Skin epidermis (tissue), 12 donors: Measurements from ENCODE around the gene CCDC85A.

Experiments used
- H3K27ac ChIP-seq, 21 experiments: fragments of 200-600 bp; sonication (generic) in 11 of 21; one replicate each; pipeline ENCODE4 v1.5.0; 2020; ENCODE audit warnings: mild to moderate bottlenecking in 3 of 21, inconsistent platforms in 2 of 21, moderate library complexity in 2 of 21
- H3K4me3 ChIP-seq, 7 experiments: fragments of 200-600 bp; sonication (generic) in 2 of 7; one replicate each; pipeline ENCODE4 v1.5.0; 2020; ENCODE audit warnings: inconsistent platforms in 2 of 7, mild to moderate bottlenecking in 2 of 7, moderate library complexity in 1 of 7

The CCDC85A gene

GRCh38 chr2:56191617-56192016 lies 7.8 kb downstream of the CCDC85A start:
- Histone ChIP-seq H3K27ac (no peak overlapping the region), H3K4me3 (no peak overlapping the region)

GRCh38 chr2:56192664-56193305 lies 9.0 kb downstream of the CCDC85A start:
- H3K27ac ChIP-seq: no peak overlapping the region

DNA sequence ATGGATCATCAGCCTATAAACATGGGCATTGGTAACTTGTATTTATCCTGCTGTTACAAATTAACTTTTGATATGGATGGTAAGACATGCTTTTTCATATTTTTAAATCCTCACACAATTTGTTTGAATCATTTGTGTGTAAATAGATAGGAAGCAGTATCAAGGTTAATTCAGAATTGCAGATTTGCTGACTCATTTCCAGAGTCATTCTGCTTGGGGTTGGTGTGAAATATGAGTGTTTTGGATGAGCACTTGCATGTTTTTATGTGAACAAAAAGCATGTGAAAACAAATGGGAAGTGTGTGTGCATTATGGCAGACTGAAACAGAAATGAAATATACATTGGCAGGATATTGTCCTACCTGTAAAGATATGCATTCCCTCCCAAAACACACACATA lies 11.8 kb downstream of the CCDC85A start:
- Histone ChIP-seq H3K4me3 (no peak overlapping the region), H3K27ac (no peak overlapping the region)

More at GRCh38 chr2:56192664-56193305, 9.0 kb downstream of the CCDC85A start:
- H3K4me3 ChIP-seq: no peak overlapping the region

DNA sequence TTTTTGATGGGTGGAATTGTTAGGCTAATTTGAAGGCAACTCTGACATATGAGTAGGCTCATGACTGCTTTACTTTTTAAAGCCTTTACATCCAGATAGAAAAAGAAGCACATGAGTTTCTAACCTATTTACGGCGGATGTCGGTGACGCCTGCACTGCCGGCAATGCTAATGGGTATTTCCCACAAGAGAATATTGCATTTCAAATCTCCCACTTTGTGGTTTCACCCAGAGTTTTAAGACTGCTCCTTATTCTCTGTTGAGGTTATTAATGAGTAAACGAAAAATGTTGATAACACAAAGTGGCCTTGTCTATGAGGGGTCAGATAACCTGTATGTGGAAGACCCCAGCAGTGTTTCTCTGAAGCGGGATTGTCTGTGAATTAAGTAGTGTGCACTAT lies 14.0 kb downstream of the CCDC85A start:
- no peak overlapping the region for H3K27ac ChIP-seq

DNA sequence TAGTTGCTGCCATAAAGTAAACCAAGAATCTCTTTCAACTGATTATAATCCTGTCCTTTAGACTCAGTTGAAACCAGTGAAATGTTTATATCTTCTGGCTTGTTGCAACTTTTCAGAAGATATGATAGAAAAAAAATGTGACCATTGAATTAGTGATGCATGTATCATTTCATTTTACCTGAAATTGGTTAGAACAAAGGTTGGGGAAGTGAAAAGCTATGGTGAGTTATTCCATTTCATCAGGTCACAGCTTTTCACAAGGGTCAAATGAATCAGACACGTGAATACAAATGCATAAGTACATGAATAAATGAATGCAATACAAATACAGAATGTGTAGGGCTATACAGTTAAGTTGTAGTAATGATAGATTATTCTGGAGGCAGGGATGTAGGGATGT lies 15.1 kb downstream of the CCDC85A start:
- H3K27ac ChIP-seq: no peak overlapping the region
- H3K4me3 ChIP-seq: no peak overlapping the region

More for the DNA sequence above, 14.0 kb downstream of the CCDC85A start:
- H3K4me3 ChIP-seq: no peak overlapping the region

DNA sequence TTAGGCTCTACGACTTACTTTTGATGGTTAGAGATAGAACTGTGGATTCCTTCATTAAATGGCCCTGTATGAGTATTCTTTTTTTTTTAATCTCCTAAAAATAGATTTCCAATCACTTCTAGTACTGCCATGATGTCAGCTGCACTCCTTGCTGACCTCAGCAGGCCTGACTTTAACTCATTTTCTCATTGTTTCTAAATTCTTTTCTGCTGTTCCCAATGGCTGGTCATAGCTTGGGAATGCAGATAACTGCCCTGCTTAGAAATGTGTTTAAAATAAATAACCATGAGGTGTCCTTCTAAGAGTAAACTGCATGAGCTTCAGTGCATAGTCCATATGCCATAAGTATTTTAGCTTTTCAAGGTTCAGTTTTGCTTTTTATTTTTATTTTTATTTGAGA lies 15.7 kb downstream of the CCDC85A start:
- no peak overlapping the region for H3K4me3 ChIP-seq
- H3K27ac ChIP-seq: no peak overlapping the region

DNA sequence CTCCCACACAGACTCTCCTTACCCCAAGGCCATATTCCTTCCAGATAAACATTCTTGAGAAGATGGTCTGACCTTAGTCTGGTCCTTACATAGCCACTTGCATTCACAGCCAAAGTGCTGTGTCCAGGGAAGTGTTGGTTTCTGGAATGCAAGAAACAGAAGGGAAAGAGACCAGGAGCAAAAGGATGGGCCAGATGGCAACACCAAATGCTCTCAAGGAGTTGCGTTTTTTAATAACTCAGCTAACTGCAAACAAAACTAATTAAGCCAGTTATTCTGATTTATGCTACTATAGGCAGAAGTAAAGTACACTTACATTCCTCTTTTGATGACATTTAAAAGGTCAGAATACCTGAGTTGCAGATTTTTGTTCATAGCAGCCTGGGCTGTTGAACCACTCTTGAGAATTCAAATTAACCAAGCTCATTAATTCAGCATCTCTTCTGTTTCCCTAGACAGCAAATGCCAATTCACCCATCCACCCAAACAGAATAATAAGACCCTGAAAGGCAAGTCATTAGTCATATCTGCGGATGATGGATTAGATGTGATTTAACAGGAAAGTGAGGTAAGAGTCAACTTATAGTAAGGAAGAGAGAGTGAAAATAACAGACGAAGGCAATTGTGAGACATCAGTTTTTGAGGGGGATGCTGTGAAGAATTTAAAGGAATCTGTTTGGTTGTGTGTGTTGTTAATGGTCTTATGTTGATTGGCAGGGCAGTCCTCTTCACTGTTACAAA lies 18.8 kb downstream of the CCDC85A start:
- H3K4me3 ChIP-seq: no peak overlapping the region
- H3K27ac ChIP-seq: no peak overlapping the region

GRCh38 chr2:56204556-56204955 lies 20.8 kb downstream of the CCDC85A start:
- Histone ChIP-seq H3K27ac (no peak overlapping the region), H3K4me3 (no peak overlapping the region)

DNA sequence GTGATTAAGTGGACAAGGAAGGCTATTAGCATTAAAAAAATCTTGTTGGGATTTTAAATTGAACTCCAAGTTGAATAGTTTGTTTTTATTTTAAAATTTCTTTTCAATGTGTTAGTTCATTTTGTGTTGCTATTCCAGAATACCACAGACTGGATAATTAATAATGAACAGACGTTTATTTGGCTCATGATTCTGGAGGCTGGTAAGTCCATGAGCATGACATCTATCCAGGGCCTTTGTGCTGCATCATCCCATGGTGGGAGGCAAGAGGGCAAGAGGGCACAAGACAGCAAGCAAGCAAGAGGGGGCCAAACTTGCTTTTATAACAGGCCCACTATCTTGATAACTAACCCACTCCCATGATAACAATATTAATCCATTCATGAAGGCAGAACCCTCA lies 22.5 kb downstream of the CCDC85A start:
- Histone ChIP-seq H3K4me3 (no peak overlapping the region), H3K27ac (no peak overlapping the region)

DNA sequence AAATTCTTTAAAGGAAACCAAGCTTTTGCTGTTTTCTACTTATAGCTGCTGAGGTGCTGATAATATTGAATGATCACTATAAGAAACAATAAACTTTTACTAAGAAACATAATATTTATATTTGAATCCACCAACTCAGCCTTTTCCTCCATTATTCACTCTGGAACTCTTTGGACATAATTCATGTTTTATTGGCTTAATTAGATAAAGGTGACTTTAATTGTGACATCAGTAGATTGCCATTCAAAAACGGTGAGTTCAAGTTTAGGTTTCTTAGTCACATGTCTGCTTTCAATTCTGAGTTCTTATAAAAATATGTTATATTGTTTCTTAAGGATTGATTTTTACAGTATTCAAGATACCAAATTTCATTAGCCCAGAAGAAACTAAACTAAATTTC lies 24.0 kb downstream of the CCDC85A start:
- Histone ChIP-seq H3K27ac (no peak overlapping the region), H3K4me3 (no peak overlapping the region)

DNA sequence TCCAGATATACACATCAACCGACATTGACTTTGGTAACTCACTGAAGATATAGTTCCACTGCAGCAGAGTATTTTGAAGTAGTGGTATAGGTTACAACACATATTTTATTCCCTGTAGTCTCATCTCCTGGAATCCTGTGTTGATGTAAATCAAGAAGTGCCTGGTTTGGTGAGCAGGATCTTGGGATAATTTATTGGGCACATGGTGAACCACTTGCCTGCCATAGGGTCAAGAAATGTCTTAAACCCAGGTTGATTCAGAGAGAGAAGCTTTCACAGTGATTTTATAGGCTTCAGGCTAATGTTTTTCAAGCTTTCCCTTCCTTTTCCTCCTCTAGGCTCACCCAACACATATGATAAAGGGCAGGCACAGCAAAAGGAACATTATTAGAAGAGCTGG lies 24.6 kb downstream of the CCDC85A start:
- Histone ChIP-seq H3K27ac (no peak overlapping the region), H3K4me3 (no peak overlapping the region)

DNA sequence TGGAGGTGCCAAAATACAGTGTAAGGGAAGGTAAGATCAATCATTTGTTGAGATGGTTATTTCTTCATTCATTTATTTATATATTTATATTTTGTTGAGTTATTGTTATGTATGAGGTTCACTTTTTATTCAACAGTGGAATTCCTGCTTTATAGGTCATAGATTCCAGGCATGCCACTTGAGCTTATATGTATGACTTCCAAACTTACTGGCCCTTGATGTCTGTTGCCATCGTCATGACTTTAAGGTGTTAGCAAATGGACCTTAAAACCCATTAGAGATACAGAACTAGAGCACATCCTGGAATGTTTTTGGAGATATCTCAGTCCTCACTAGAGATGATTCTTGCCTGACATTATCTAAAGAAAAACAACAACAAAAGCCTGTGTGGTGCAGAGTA lies 25.9 kb downstream of the CCDC85A start:
- Histone ChIP-seq H3K4me3 (no peak overlapping the region), H3K27ac (no peak overlapping the region)

GRCh38 chr2:56210291-56210690 lies 26.5 kb downstream of the CCDC85A start:
- Histone ChIP-seq H3K4me3 (no peak overlapping the region), H3K27ac (no peak overlapping the region)

- Histone ChIP-seq H3K27ac (no peak overlapping the region), H3K4me3 (no peak overlapping the region)
Measured at GRCh38 chr2:56211048-56211447, 27.3 kb downstream of the CCDC85A start.

DNA sequence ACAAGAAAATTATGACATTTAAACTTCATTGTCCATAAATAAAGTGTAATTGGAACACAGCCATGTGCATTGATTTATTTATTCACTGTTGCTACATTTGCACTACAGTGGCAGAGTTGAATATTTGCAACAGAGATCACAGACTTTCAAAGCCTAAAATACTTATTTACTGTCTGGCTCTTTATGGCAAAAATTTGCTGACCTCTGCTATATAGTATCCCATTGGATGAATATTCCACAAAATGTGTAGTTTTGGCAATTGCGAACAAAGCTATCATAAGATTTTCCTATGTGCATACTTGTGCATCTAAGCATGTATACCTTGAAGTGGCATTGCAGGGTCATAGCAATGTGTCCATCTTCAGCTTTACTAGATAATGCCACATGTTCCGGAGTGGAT lies 32.1 kb downstream of the CCDC85A start:
- Histone ChIP-seq H3K4me3 (no peak overlapping the region), H3K27ac (no peak overlapping the region)

GRCh38 chr2:56217106-56217505 lies 33.3 kb downstream of the CCDC85A start:
- Histone ChIP-seq H3K4me3 (no peak overlapping the region), H3K27ac (no peak overlapping the region)

DNA sequence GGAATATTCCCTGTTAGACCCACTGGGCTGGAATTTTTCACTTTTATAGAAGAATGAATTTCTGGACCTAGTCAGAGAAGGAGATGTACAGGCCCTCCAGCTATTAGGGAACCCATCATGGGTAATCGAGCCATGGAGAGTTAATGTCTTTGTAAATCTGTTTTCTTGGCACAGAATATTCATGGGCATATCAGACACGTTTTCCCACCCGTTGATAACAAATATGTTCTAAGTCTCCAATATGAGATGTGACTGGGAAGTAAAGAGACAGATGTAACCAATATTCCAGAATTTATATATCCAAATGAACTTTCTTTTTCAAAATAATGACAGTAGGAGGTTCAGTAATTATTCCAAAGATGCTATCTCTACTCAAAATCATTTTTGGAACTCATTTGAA lies 38.7 kb downstream of the CCDC85A start:
- H3K27ac ChIP-seq: no peak overlapping the region
- H3K4me3 ChIP-seq: no peak overlapping the region

DNA sequence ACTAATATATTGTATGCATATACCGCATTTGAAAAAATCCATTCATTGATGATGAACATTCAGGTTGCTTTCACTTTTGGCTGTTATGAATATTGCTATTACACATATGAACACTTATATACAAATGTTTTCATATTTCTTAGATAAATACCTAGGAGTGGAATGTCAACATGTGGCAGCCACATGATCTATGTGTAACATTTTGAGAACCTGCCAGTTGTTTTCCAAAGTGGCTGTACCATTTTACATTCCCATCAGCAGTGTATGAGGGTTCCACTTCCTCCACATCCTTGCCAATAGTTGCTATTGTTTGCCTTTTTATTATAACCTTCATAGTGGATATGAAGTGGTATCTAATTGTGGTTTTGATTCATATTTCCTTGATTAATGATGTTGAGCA lies 40.5 kb downstream of the CCDC85A start:
- no peak overlapping the region for H3K27ac ChIP-seq
- H3K4me3 ChIP-seq: no peak overlapping the region

DNA sequence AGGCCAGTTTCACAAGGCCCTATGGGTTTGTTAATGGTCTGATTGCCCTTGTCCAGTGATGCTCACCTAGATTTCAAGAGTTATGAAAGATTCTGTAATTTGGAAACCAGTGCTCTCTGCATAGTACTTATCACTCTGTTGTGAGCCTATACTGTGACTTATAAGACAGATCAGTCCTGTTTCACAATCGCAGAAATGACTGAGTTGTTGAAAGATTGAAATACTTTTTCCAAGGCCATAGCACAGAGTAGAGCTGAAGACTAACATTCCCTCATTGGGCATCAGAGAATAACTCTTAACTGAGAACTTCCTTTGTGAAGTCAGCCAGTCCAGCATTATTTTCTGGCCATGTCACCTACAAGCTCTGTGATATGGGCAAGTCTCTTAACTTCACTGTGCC lies 44.0 kb downstream of the CCDC85A start:
- H3K4me3 ChIP-seq: no peak overlapping the region
- H3K27ac ChIP-seq: no peak overlapping the region

- Histone ChIP-seq H3K27ac (no peak overlapping the region), H3K4me3 (no peak overlapping the region)
Measured at GRCh38 chr2:56229397-56230060, 45.7 kb downstream of the CCDC85A start.

DNA sequence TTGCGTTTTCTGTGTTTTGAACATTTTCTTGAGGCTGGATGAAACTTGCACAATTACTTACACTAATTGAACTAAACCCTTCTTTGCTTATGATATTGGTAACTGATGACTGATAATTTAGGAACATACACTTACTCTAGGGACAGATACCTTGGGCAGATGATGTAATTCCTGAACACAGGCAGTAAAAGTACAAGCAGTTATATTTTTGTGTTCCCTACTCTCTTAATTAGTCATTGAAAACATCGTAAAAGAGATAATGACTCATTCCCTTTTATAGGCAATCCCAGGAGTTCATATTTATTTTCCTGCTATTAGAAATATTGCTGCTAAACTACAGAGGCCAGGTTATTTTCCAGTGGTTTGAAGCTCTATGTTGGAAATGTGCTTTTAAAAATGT lies 46.4 kb downstream of the CCDC85A start:
- Histone ChIP-seq H3K27ac (no peak overlapping the region), H3K4me3 (no peak overlapping the region)
